DMS114 treated with DMSO at 0.1 percent for 48 hours (cell line): ENCODE data around the gene F11R.
"Not testable (repeated sequence)": the region's sequence is repeated elsewhere in the genome, so short reads cannot be mapped to it uniquely, and the experiment has no call there.

Experiments used
- DNase-seq: peaks from one replicate; lab custom pipeline; 2025; ENCODE audit not compliant: unreplicated experiment; lab: John Stamatoyannopoulos, UW

The F11R gene

GRCh38 chr1:160978510-160978927 is 42.4 kb downstream of the F11R start:
- DNase-seq, result no peak

GRCh38 chr1:160975026-160975425 is 45.9 kb downstream of the F11R start:
- DNase-seq, result no peak

- DNase-seq, result no peak
These were observed 47.5 kb downstream of the F11R start for GRCh38 chr1:160973491-160973890.

GRCh38 chr1:160972939-160973338 is 48.0 kb downstream of the F11R start:
- no peak for DNase-seq

GRCh38 chr1:160971618-160972056 is 49.3 kb downstream of the F11R start:
- no peak for DNase-seq

GRCh38 chr1:160963521-160963920 is 57.4 kb downstream of the F11R start:
- DNase-seq, result no peak

GRCh38 chr1:160961419-160961818 is 59.5 kb downstream of the F11R start:
- no peak for DNase-seq

GRCh38 chr1:160956966-160957365 is 64.0 kb downstream of the F11R start:
- no peak for DNase-seq

- peak; percentile 45 for DNase-seq
These were observed 66.5 kb downstream of the F11R start, which contains the start of gene ITLN2 for GRCh38 chr1:160954158-160955104. ITLN2 (minus strand) TSS chr1:160954809; CDS start chr1:160954741, 68 bp downstream.

GRCh38 chr1:160953030-160953429 is 67.9 kb downstream of the F11R start:
- no peak for DNase-seq

GRCh38 chr1:160952129-160952510 is 68.8 kb downstream of the F11R start:
- no peak for DNase-seq

GRCh38 chr1:160951443-160952128 is 69.4 kb downstream of the F11R start:
- peak; percentile 43 for DNase-seq

- no peak for DNase-seq
These were observed 70.3 kb downstream of the F11R start for GRCh38 chr1:160950657-160951056.

- no peak for DNase-seq
These were observed 71.1 kb downstream of the F11R start for GRCh38 chr1:160949881-160950280.

GRCh38 chr1:160949216-160949880 is 71.6 kb downstream of the F11R start:
- DNase-seq, result not testable (repeated sequence)

- not testable (repeated sequence) for DNase-seq
These were observed 73.7 kb downstream of the F11R start for GRCh38 chr1:160947174-160947759.

- DNase-seq, result not testable (repeated sequence)
These were observed 75.1 kb downstream of the F11R start for GRCh38 chr1:160945881-160946280.
